ENCODE measurements around the gene TMEM44. TPM values are rescaled to one million over a fixed set of nuclear protein-coding genes. Genes with fewer than 3 reads are reported as not detected.
"Not testable (repeated sequence)": the region's sequence is repeated elsewhere in the genome, so short reads cannot be mapped to it uniquely, and the experiment has no call there.

The TMEM44 gene
- total RNA-seq, 1 donor from 2014 or later: 31.8 TPM

GRCh38 chr3:194561306-194561974 is 71.8 kb downstream of the TMEM44 start:
- DNase-seq (ENCODE audit: low spot score in 2 of 2) (no peak), FAIRE-seq (no peak)

DNA sequence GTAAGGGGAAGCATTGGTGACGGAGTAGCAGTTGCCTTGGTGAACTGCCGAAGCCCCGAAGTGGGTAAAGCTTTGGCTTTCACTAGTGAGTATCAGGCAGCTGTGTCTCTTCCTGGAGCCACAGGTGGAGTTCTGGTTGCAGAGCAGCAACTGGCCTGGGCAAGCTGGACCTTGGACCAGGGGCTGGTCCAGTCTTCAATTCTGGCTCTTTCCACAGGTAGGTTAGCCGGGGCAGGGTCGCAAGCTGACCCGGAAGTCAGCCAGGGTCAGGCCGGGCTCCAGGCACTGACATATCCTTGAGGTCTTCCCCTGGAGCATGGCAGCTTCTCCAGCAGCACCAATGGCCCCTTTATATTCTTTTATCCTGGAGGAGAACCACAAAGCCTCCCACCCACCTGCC is 73.2 kb downstream of the TMEM44 start:
- FAIRE-seq: no peak

DNA sequence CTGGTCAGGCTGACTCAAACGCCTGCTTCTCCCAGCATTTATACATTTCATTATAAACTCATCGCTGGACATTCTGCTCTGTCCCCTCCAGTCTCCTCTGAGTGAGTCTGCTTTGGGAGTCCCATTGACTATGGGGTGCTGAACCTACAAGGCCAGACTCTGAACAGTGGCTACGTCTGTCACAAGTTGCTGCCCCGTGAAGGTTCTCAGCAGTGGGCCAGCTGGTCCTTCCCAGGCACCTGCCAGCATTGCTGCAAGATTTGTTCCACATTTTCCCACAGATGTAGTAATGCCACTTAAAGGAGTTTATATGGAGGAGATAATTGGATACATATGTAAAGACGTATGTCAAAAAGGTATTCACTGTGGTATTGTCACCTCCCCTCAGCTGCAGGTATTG is 73.7 kb downstream of the TMEM44 start:
- FAIRE-seq: no peak
- no peak for DNase-seq (ENCODE audit: low spot score in 2 of 2)

More for the DNA sequence above, 73.2 kb downstream of the TMEM44 start:
- no peak for DNase-seq (ENCODE audit: low spot score in 2 of 2)

GRCh38 chr3:194556086-194557056 is 76.8 kb downstream of the TMEM44 start:
- no peak for DNase-seq (ENCODE audit: low spot score in 2 of 2)

DNA sequence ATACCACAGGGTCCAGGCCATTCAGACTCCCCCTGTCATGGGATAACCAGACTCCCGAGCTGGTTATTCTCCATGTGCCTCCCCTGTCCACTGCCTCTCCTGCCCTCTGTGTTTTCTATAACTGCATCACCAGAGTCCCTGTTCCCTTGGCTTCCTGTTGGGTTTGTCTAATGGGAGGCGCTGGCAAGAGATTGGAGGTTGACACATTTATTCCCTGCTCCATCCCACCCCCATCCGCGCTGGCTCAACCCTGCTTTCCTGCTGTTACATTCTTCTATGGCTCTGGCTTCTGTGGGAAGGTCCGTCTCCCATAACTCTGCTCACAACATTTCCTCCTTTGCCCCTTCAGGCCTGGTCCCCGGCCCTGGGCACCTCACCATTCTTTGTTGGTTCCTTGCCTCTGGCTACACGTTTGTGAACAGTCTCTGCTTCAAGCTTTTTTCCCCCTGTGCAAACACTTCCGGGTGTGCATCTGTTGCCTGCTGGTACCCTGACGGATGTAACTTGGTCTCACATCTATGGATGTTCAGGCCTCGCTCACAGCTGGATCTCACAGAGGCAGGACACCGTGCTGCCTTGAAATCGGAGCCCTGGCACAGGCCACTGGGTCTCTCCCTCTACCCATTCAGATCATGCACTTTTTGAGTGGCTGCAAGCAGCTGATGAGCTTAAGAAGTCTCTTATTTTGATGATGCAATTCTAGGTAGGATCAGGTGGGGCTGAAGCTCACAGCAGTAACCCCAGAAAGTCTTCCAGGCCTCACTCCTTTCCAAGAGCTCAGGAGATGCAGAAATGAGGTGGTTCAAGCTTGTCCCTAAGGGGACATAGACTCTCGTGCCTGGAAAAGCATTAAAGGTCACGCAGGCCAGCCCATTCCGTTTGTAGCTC is 77.8 kb downstream of the TMEM44 start:
- no peak for DNase-seq (ENCODE audit: low spot score in 2 of 2)
- FAIRE-seq: no peak

More at GRCh38 chr3:194556086-194557056, 76.8 kb downstream of the TMEM44 start:
- FAIRE-seq: no peak

GRCh38 chr3:194554473-194555123 is 78.6 kb downstream of the TMEM44 start:
- FAIRE-seq (no peak), DNase-seq (ENCODE audit: low spot score in 2 of 2) (no peak)

DNA sequence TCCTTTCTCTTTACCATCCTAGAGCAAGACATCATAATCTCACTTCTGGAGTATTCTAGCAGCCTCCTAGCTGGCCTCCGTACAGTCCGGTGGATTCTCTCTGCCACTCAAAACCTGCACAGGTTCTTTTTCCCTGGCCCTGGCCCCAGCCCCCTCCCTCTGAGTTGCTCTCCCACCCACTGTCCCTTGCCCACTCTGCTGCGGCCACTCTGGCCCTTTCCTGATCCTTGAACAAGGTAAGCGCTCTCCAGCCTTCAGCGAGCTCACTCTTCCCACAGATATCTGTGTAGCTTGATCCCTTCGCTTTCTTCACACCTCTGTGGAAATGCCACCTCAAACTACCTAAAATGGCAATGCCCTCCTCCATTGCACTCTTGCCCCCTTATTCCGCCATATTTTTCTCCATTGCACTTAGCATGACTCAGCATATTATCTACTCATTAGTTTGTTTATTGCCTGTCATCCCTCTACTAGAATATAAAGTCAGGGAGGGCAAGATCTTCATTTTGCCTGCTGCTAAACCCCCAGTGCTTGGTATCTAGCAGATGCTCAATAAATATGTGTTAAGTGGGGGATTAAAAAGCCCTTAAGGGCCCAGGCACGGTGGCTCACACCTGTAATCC is 80.8 kb downstream of the TMEM44 start:
- DNase-seq (ENCODE audit: low spot score in 2 of 2) (no peak), FAIRE-seq (no peak)

DNA sequence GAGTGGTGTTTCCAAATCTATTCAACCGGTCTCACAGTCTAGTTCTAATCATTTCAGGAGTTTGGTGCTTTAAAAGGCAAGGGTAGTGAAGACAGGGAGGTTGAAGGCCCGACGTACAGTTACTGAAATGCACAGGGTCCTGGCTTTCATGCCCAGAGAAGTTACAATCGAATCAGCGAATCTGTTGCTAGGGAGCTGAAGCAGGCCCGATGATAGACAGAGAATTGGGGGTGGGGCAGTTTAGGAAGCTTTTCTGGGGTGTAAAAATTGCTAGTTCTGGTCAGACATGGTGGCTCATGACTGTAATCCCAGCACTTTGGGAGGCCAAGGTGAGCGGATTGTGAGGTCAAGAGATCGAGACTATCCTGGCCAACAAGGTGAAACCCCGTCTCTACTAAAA is 83.4 kb downstream of the TMEM44 start:
- DNase-seq (ENCODE audit: low spot score in 2 of 2) (no peak), FAIRE-seq (no peak)

GRCh38 chr3:194548346-194549321 is 84.6 kb downstream of the TMEM44 start:
- no peak for FAIRE-seq
- DNase-seq (ENCODE audit: low spot score in 2 of 2): no peak

- FAIRE-seq (no peak), DNase-seq (ENCODE audit: low spot score in 2 of 2) (no peak)
Measured at GRCh38 chr3:194547042-194547441, 86.2 kb downstream of the TMEM44 start.

- DNase-seq (ENCODE audit: low spot score in 2 of 2); FAIRE-seq: not testable (repeated sequence)
Measured at GRCh38 chr3:194545538-194545937, 87.7 kb downstream of the TMEM44 start.

- DNase-seq (ENCODE audit: low spot score in 2 of 2): no peak
Measured at GRCh38 chr3:194543550-194543949, 89.7 kb downstream of the TMEM44 start.

DNA sequence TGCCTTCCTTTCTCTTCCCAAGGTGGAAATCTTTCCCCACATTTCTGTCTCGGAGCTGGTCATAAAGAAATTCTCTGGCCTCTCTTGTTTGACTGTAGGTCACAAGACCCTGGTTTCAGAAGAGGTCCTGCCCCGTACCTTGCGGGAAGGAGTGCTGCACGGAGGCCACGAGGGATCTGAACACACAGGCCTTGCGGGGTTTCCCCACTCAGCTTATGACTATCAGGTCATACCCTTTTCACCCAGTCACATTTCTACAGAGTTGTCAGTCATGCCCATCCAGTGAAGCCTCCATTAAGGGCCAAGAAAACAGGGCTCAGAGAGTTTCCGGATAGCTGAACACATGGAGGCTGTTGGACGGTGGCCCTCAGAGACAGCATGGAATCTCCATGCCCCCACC is 91.7 kb downstream of the TMEM44 start:
- DNase-seq (ENCODE audit: low spot score in 2 of 2) (no peak), FAIRE-seq (no peak)

More at GRCh38 chr3:194543550-194543949, 89.7 kb downstream of the TMEM44 start:
- FAIRE-seq: no peak

DNA sequence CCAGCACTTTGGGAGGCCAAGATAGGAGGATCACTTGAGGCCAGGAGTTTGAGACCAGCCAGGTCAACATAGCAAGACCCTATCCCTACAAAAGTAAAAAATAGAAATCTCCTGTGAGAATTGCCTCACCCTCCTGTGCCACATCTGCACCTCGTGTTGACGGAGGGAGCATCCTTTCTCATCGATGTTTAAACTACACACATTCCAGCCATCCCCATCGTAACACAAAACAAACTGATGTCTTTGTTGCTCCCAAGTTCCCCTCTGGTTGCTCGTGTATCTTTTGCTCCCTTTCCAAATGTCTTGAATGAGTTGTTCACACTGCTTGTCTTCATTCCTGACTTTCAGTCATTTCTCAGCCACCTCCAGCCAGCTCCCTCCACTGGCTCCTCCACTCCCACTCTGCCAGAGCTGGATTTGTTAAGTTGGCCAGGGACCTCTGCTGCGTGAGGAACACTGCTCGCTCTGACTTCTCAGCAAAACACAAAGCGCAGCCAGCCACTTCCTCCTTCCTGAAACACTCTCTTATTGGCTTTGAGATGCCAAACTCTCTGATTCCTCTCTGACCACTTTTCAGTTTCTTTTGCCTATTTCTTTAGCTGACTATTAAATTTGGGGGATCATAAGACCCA is 92.8 kb downstream of the TMEM44 start:
- FAIRE-seq (no peak), DNase-seq (ENCODE audit: low spot score in 2 of 2) (no peak)

GRCh38 chr3:194539498-194539897 is 93.7 kb downstream of the TMEM44 start:
- FAIRE-seq (no peak), DNase-seq (ENCODE audit: low spot score in 2 of 2) (no peak)

DNA sequence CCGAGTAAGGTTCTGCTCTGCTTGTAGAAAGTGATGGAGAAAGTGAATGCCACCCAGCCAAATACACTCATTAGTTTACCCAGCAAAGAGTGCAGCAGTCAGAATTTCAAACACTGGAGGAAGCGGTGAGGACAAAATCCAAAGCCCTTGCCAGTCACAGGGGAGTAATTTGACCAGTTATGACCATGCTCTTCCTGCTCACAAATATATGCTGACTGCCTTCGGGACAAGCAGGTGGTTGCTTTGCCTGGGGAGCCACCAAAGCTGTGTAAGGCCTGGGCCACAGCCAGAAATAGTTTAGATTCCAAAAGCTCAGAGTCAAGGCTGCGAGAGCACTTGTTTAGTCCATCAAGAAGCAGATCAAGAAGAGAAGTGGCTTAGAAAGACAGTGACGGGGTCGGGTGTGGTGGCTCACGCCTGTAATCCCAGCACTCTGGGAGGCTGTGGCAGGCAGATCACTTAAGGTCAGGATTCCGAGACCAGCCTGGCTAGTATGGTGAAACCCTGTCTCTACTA is 95.4 kb downstream of the TMEM44 start:
- FAIRE-seq (no peak), DNase-seq (ENCODE audit: low spot score in 2 of 2) (no peak)

All from frontal cortex (tissue), 4 donors.